Measurements from ENCODE around the gene MSANTD3. TPM values are rescaled to one million over a fixed set of nuclear protein-coding genes. Genes with fewer than 3 reads are reported as not detected.

MSANTD3 gene
- total and polyA plus RNA-seq, 2 of the 13 experiments (the other 11 are each of a cell fraction or from before 2014, with no cell fraction given) = 10.1 to 19.2 TPM

- 0 out of 2 replicates have a peak, but pooled peaks have one; percentile 36 for TF ChIP-seq RERE (CRISPR knock-in tag; IDR thresholded peaks at IDR 0.05; ENCODE audit: low read depth)
- TF ChIP-seq CBX1 (IDR thresholded peaks at IDR 0.05; ENCODE audit: low read depth) = no peak
- TF ChIP-seq POLR2G (IDR thresholded peaks at IDR 0.05; ENCODE audit: low read depth, low read length) = no peak
- TF ChIP-seq ATF6 (CRISPR knock-in tag; conservative IDR thresholded peaks at IDR 0.05) = no peak
- peak; percentile 30; the same call in 1 of the 2 replicates for TF ChIP-seq AHDC1 (CRISPR knock-in tag; IDR thresholded peaks at IDR 0.05; ENCODE audit: borderline replicate concordance)
- TF ChIP-seq ZNF12 (CRISPR knock-in tag; IDR thresholded peaks at IDR 0.05) = 0 out of 2 replicates have a peak, but pooled peaks have one; percentile 39
- peak; percentile 72 for TF ChIP-seq RXRB (CRISPR knock-in tag; IDR thresholded peaks at IDR 0.05; ENCODE audit: borderline replicate concordance)
- TF ChIP-seq ZNF382 (CRISPR knock-in tag; IDR thresholded peaks at IDR 0.05; ENCODE audit: borderline replicate concordance) = no peak
- TF ChIP-seq TBL1XR1 (IDR thresholded peaks at IDR 0.05; ENCODE audit: borderline replicate concordance, low read length, partially characterized antibody) = peak; percentile 86
- TF ChIP-seq GMEB1 (CRISPR knock-in tag; IDR thresholded peaks at IDR 0.05; ENCODE audit: borderline replicate concordance) = no peak
- no peak for TF ChIP-seq MZF1 (CRISPR knock-in tag; IDR thresholded peaks at IDR 0.05; ENCODE audit: borderline replicate concordance)
- TF ChIP-seq PAWR (CRISPR knock-in tag; IDR thresholded peaks at IDR 0.05; ENCODE audit: borderline replicate concordance) = no peak
Observed at GRCh38 chr9:100443781-100444768, 17.1 kb downstream of the MSANTD3 start (continued).
